B cell (primary cell): ENCODE measurements around the gene VPS11. TPM values are rescaled to one million over a fixed set of nuclear protein-coding genes. Genes with fewer than 3 reads are reported as not detected.

ENCODE experiments used
- ATAC-seq: fragments of 200-7000 bp; cut with Tn5 transposase; one replicate; pipeline ENCODE4 v1.10.0; 2021; ENCODE audit warnings: low read depth, mild to moderate bottlenecking, moderate number of reproducible peaks, moderate library complexity
- CTCF ChIA-PET: fragments of 350-600 bp; sonication (Branson Sonifier 250); formaldehyde crosslinking; loops from one replicate; lab custom pipeline; 2021; ENCODE audit warnings: antibody characterized with exemption, inconsistent platforms; lab: Charles Lee
- POLR2A ChIA-PET: fragments of 350-600 bp; sonication (Branson Sonifier 250); formaldehyde crosslinking; loops from one replicate; lab custom pipeline; 2021; ENCODE audit warnings: antibody characterized with exemption; lab: Charles Lee
- DNase-seq: peaks from one replicate; pipeline ENCODE4 v3.0.0; 2013
- H2AFZ ChIP-seq: 2 replicates; pipeline ENCODE4 v1.6.1; 2012; ENCODE audit warnings: mild to moderate bottlenecking, low read depth, low read length; ENCODE audit not compliant: insufficient read depth, poor library complexity, severe bottlenecking
- H3K27ac ChIP-seq, 2 donors: 1 replicate in 1 of 2; 2 replicates in 1 of 2; pipeline ENCODE4 v1.5.1; 2012 to 2013; ENCODE audit warnings: low read length in 2 of 2, mild to moderate bottlenecking in 2 of 2, moderate library complexity in 1 of 2
- H3K27me3 ChIP-seq, 4 experiments: fragments of 200-600 bp in 1 of 4; sonication (generic) in 1 of 4; replicated peaks in 1 of 4; 1 replicate in 2 of 4; 2 replicates in 2 of 4; pipeline versions ENCODE4 v1.6.1 to v1.7.0; 2013 to 2016; ENCODE audit warnings: low read length in 3 of 4, mild to moderate bottlenecking in 2 of 4, mixed read lengths in 1 of 4, moderate library complexity in 1 of 4; ENCODE audit not compliant: insufficient read depth in 4 of 4, control insufficient read depth in 3 of 4; ENCODE audit errors: control extremely low read depth in 1 of 4
- H3K36me3 ChIP-seq, 2 experiments: replicated peaks in 1 of 2; 1 replicate in 1 of 2; 2 replicates in 1 of 2; pipeline versions ENCODE4 v1.6.1 to v1.7.1; 2013; ENCODE audit warnings: low read length in 1 of 2; ENCODE audit not compliant: insufficient read depth in 2 of 2, control insufficient read depth in 1 of 2; ENCODE audit errors: control extremely low read depth in 1 of 2, extremely low read depth in 1 of 2
- H3K4me1 ChIP-seq, 2 donors: fragments of 200-600 bp in 1 of 2; sonication (generic) in 1 of 2; 1 replicate in 1 of 2; 2 replicates in 1 of 2; pipeline versions ENCODE4 v1.5.1 to v1.6.1; 2013 to 2017; ENCODE audit warnings: low read length in 2 of 2; ENCODE audit not compliant: control insufficient read depth in 2 of 2, insufficient read depth in 2 of 2
- H3K4me2 ChIP-seq: replicated peaks from 2 replicates; pipeline ENCODE3; 2012; ENCODE audit warnings: mild to moderate bottlenecking, low read depth, low read length; ENCODE audit not compliant: poor library complexity, severe bottlenecking
- H3K4me3 ChIP-seq, 5 experiments: fragments of 200-600 bp in 1 of 5; sonication (generic) in 1 of 5; 1 replicate in 3 of 5; 2 replicates in 2 of 5; pipeline versions ENCODE4 v1.5.1 to v1.7.0; 2011 to 2016; ENCODE audit warnings: low read length in 4 of 5, mild to moderate bottlenecking in 4 of 5, low read depth in 2 of 5, control low read depth in 1 of 5, moderate library complexity in 1 of 5; ENCODE audit not compliant: insufficient read depth in 1 of 5; ENCODE audit errors: control extremely low read depth in 1 of 5, extremely low read depth in 1 of 5
- H3K79me2 ChIP-seq: fragments of 200-600 bp; sonication (generic); one replicate; pipeline ENCODE4 v1.6.0; 2016; ENCODE audit warnings: low read length; ENCODE audit not compliant: control insufficient read depth, insufficient read depth
- H3K9ac ChIP-seq: fragments of 200-600 bp; sonication (generic); 2 replicates; pipeline ENCODE4 v1.6.1; 2017; ENCODE audit warnings: mild to moderate bottlenecking, low read length, moderate library complexity
- H3K9me3 ChIP-seq, 3 donors: one replicate each; pipeline versions ENCODE4 v1.6.1 to v1.7.1; 2013; ENCODE audit warnings: low read length in 2 of 3; ENCODE audit not compliant: control insufficient read depth in 2 of 3, insufficient read depth in 1 of 3; ENCODE audit errors: control extremely low read depth in 1 of 3
- H4K20me1 ChIP-seq: 2 replicates; pipeline ENCODE4 v1.6.0; 2012; ENCODE audit warnings: mild to moderate bottlenecking, low read length; ENCODE audit not compliant: insufficient read depth, control insufficient read depth, poor library complexity, severe bottlenecking
- H3K27ac Mint-ChIP-seq: one replicate; pipeline ENCODE4 v1.8.0; 2021; ENCODE audit warnings: mixed read lengths
- H3K27me3 Mint-ChIP-seq: one replicate; pipeline ENCODE4 v1.8.0; 2021; ENCODE audit warnings: mixed read lengths
- H3K4me1 Mint-ChIP-seq: one replicate; pipeline ENCODE4 v1.8.0; 2021; ENCODE audit warnings: mixed read lengths
- H3K4me3 Mint-ChIP-seq: one replicate; pipeline ENCODE4 v1.8.0; 2021; ENCODE audit warnings: mixed read lengths
- H3K9me3 Mint-ChIP-seq: one replicate; pipeline ENCODE4 v1.8.0; 2022; ENCODE audit warnings: mixed read lengths; ENCODE audit not compliant: insufficient read depth
- CTCF ChIP-seq: fragments of 200-600 bp; IDR thresholded peaks from one replicate; pipeline ENCODE4 v1.8.0; 2022; ENCODE audit warnings: antibody characterized with exemption, mild to moderate bottlenecking
- EZH2 ChIP-seq: IDR thresholded peaks from 2 replicates; pipeline ENCODE4 v1.6.1; 2012; ENCODE audit warnings: borderline replicate concordance, low read depth, mild to moderate bottlenecking, moderate library complexity, low read length; ENCODE audit not compliant: insufficient read depth, poor library complexity, severe bottlenecking
- WGBS: methylation state at CpG from one replicate; pipeline ENCODE4 v1.1.5; 2013; ENCODE audit warnings: missing lambda C conversion rate; ENCODE audit not compliant: insufficient coverage; 5-methylcytosine and 5-hydroxymethylcytosine counted together
- intact Hi-C: fragments of 100-400 bp; cut with micrococcal nuclease; formaldehyde crosslinking; loops from one replicate; pipeline ENCODE4 v1.10.0; 2022
- polyA plus RNA-seq: library from polyadenylated mRNA; depleted of rRNA; stranded (reverse); fragments of >200 nt; gene quantifications from 2 replicates; pipeline ENCODE4 v1.2.3, GENCODE V29; 2012
- total RNA-seq, 2 donors: library from RNA; stranded (reverse); fragments of 120-200 nt in 1 of 2; gene quantifications; 1 replicate in 1 of 2; 2 replicates in 1 of 2; pipeline versions ENCODE4 v1.2.3 to v1.2.4, GENCODE V29; 2013 to 2022

The VPS11 gene
- total and polyA plus RNA-seq, 2 donors (not counting 1 experiment from before 2014, with no cell fraction given) = 35.7 to 64.7 TPM

- no peaks in the 10 kb centered on the region for H3K27me3 ChIP-seq
- Mint-ChIP-seq H3K9me3 (no peaks in the 10 kb centered on the region), H3K4me1 (peaks cover 32% of the 10 kb centered on the region), H3K27ac (no peak overlapping the region), H3K27me3 (no peaks in the 10 kb centered on the region), H3K4me3 (no peak overlapping the region)
- TF ChIP-seq CTCF (no peak), EZH2 (no peak)
- H3K36me3 ChIP-seq = peaks cover 0 to 22% of the 10 kb centered on the region in 2 experiments
- peaks cover 20 to 29% of the 10 kb centered on the region in 2 donors for H3K4me1 ChIP-seq
- intact Hi-C loops = no loop called here
- H3K4me3 ChIP-seq = no peak overlapping the region
- POLR2A ChIA-PET = interaction anchor here (1.6 kb wide), 1 partner anchor 15 kb away, joined by 6 read pairs; a partner anchor contains a TSS
- DNase-seq = no peak
- H3K79me2 ChIP-seq = peaks cover 21% of the 10 kb centered on the region
- no peaks in the 10 kb centered on the region for H3K9me3 ChIP-seq
- H3K27ac ChIP-seq = no peak overlapping the region
- H2AFZ ChIP-seq = no peak overlapping the region
- 89% methylated on average over 3 of the region's 3 CpGs for WGBS
- H4K20me1 ChIP-seq = peaks cover 6% of the 10 kb centered on the region
- H3K4me2 ChIP-seq = no peak overlapping the region
- ATAC-seq = no peak
- no peak overlapping the region for H3K9ac ChIP-seq
- CTCF ChIA-PET = interaction anchor here (0.7 to 1.7 kb wide), 6 partner anchors 8 to 225 kb away, joined by 3 to 5 read pairs (median 4); partner anchors contain the start of genes CBL and VPS11
Observed at GRCh38 chr11:119109843-119110242, 42.2 kb downstream of the VPS11 start.

- ChIA-PET POLR2A (no interaction called here), CTCF (interaction anchor here (0.7 kb wide), 1 partner anchor 226 kb away, joined by 3 read pairs; no protein-coding TSS in a partner anchor)
- no peak overlapping the region for H3K27ac Mint-ChIP-seq
- peaks cover 0 to 22% of the 10 kb centered on the region in 2 experiments for H3K36me3 ChIP-seq
- ATAC-seq (no peak), DNase-seq (no peak)
- no peak overlapping the region for H3K4me3 ChIP-seq
- peaks cover 6% of the 10 kb centered on the region for H4K20me1 ChIP-seq
- no peaks in the 10 kb centered on the region for H3K9me3 Mint-ChIP-seq
- no peak overlapping the region for H3K9ac ChIP-seq
- H3K27me3 Mint-ChIP-seq = no peaks in the 10 kb centered on the region
- no peak overlapping the region for H3K27ac ChIP-seq
- H3K4me1 Mint-ChIP-seq = peaks cover 34% of the 10 kb centered on the region
- H3K4me2 ChIP-seq = no peak overlapping the region
- H3K9me3 ChIP-seq = no peaks in the 10 kb centered on the region
- WGBS = 96% methylated on average over 5 of the region's 10 CpGs
- H3K79me2 ChIP-seq = peaks cover 21% of the 10 kb centered on the region
- H2AFZ ChIP-seq = no peak overlapping the region
- TF ChIP-seq EZH2 (no peak), CTCF (no peak)
- no peaks in the 10 kb centered on the region for H3K27me3 ChIP-seq
- no peak overlapping the region for H3K4me3 Mint-ChIP-seq
- intact Hi-C loops = no loop called here
- peaks cover 20 to 32% of the 10 kb centered on the region in 2 donors for H3K4me1 ChIP-seq
Observed at GRCh38 chr11:119110439-119110838, 42.8 kb downstream of the VPS11 start.
